Lower leg skin (tissue), 4 donors: Measurements from ENCODE around the gene P4HTM. TPM values are rescaled to one million over a fixed set of nuclear protein-coding genes. Genes with fewer than 3 reads are reported as not detected.
A peak's percentile ranks its signal among the peaks of the same experiment; 100 is the strongest.
"Not testable (repeated sequence)": the region's sequence is repeated elsewhere in the genome, so short reads cannot be mapped to it uniquely, and the experiment has no call there.

ENCODE experiments used
- DNase-seq, 2 donors: peaks; one replicate each; pipeline ENCODE4 v3.0.0-alpha.2; 2019; ENCODE audit warnings: low spot score in 2 of 2
- H3K4me3 ChIP-seq: fragments of 200-600 bp; sonication (generic); 2 replicates; pipeline ENCODE4 v1.5.1; 2017; ENCODE audit warnings: mild to moderate bottlenecking, low read depth; ENCODE audit not compliant: poor library complexity, severe bottlenecking
- POLR2A ChIP-seq, 2 donors: fragments of 450-650 bp; IDR thresholded peaks; one replicate each; pipeline ENCODE4 v1.6.1; 2016 to 2017; ENCODE audit warnings: antibody characterized with exemption in 2 of 2, mild to moderate bottlenecking in 1 of 2, moderate library complexity in 1 of 2
- WGBS, 2 donors: methylation state at CpG; one replicate each; pipeline ENCODE4 v1.1.5; 2018; 5-methylcytosine and 5-hydroxymethylcytosine counted together
- intact Hi-C: fragments of 100-400 bp; cut with DNase I; formaldehyde crosslinking; loops from one replicate; pipeline ENCODE4 v1.15.0; 2023; ENCODE audit warnings: low total_unique reads
- total RNA-seq, 4 donors: library from RNA; depleted of rRNA; stranded (reverse); fragments of >200 nt; gene quantifications; one replicate each; pipeline ENCODE4 v1.1.0, GENCODE V29; 2016
- TF ChIP-seq, protein P1 (sequence below), 3 donors: fragments of 450-650 bp; IDR thresholded peaks; one replicate each; pipeline ENCODE4 v1.5.1; 2016; ENCODE audit warnings: antibody characterized with exemption in 3 of 3, mild to moderate bottlenecking in 3 of 3, moderate library complexity in 2 of 3

Gene P4HTM
- total RNA-seq, 4 donors from 2014 or later, result 23.4 to 41.9 (median 36.0) TPM

DNA sequence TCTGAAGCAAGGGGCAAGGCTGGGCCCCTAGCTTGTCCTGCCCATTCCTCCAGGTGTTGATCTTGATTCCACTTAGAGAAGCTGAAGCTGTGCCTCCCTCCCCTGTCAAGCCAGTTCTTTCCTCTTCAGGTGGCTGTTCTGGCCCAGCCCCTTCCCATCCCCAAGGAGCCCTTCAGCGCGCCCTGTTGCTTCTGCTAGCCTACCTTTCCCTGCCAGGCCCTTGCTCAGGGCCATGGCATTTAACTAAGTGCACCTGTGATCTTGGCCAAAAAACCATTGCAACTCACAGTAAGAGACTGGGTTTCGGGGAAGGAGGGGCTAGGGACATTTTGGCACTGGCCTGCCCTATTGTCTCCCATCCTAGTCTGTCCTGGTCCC lies 15.3 kb downstream of the P4HTM start:
- TF ChIP-seq, protein P1, sequence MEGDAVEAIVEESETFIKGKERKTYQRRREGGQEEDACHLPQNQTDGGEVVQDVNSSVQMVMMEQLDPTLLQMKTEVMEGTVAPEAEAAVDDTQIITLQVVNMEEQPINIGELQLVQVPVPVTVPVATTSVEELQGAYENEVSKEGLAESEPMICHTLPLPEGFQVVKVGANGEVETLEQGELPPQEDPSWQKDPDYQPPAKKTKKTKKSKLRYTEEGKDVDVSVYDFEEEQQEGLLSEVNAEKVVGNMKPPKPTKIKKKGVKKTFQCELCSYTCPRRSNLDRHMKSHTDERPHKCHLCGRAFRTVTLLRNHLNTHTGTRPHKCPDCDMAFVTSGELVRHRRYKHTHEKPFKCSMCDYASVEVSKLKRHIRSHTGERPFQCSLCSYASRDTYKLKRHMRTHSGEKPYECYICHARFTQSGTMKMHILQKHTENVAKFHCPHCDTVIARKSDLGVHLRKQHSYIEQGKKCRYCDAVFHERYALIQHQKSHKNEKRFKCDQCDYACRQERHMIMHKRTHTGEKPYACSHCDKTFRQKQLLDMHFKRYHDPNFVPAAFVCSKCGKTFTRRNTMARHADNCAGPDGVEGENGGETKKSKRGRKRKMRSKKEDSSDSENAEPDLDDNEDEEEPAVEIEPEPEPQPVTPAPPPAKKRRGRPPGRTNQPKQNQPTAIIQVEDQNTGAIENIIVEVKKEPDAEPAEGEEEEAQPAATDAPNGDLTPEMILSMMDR (IDR thresholded peaks at IDR 0.05), result no peak
- no peak for TF ChIP-seq POLR2A (IDR thresholded peaks at IDR 0.05)
- DNase-seq, result no peak
- H3K4me3 ChIP-seq, result no peak overlapping the region
- intact Hi-C loops, result no loop called here
- WGBS, 2 donors, result 76 to 82% methylated on average over 3 of the region's 3 CpGs

DNA sequence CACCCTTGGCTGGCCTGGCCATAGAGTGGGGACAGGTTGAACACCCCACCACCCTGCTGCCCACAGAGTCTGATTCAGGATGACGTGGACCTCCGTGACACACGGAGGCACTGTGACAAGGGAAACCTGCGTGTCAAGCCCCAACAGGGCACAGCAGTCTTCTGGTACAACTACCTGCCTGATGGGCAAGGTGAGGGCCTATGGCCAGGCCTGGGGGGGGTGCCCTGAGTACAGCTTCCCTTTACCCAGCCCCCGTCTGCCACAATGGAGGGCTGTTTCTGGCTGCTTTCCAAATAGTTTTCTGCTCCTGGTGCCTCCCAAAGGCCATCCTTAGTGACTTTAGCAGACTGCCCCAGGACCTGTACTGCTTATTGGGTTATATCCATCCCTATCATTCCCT lies 16.0 kb downstream of the P4HTM start:
- no peak for TF ChIP-seq POLR2A (IDR thresholded peaks at IDR 0.05)
- TF ChIP-seq, protein P1 (IDR thresholded peaks at IDR 0.05), result no peak
- H3K4me3 ChIP-seq, result no peak overlapping the region
- WGBS, 2 donors, result 85 to 98% methylated on average over 5 of the region's 5 CpGs
- DNase-seq, result no peak
- intact Hi-C loops, result no loop called here

DNA sequence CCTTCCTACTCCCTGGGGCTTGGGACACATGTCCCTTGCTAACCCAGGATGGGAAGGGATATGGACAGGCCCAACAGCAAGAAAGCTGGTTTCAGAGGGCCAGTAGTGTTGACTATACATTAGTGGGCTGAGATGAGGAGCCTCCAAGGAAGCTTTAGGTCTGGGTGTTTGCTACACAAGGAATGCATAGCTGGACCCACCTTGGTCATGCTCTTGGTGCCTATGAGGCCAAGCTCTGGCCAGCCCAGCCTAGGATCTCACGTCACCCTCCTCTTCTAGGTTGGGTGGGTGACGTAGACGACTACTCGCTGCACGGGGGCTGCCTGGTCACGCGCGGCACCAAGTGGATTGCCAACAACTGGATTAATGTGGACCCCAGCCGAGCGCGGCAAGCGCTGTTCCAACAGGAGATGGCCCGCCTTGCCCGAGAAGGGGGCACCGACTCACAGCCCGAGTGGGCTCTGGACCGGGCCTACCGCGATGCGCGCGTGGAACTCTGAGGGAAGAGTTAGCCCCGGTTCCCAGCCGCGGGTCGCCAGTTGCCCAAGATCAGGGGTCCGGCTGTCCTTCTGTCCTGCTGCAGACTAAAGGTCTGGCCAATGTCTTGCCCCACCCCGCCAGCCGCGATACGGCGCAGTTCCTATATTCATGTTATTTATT lies 16.5 kb downstream of the P4HTM start:
- 0 to 3% methylated on average over 7 to 8 of the region's 32 CpGs for WGBS, 2 donors
- H3K4me3 ChIP-seq, result peak overlapping the region; percentile 55
- no peak for TF ChIP-seq POLR2A (IDR thresholded peaks at IDR 0.05)
- TF ChIP-seq, protein P1 (IDR thresholded peaks at IDR 0.05), result no peak
- no peak for DNase-seq
- intact Hi-C loops, result no loop called here

DNA sequence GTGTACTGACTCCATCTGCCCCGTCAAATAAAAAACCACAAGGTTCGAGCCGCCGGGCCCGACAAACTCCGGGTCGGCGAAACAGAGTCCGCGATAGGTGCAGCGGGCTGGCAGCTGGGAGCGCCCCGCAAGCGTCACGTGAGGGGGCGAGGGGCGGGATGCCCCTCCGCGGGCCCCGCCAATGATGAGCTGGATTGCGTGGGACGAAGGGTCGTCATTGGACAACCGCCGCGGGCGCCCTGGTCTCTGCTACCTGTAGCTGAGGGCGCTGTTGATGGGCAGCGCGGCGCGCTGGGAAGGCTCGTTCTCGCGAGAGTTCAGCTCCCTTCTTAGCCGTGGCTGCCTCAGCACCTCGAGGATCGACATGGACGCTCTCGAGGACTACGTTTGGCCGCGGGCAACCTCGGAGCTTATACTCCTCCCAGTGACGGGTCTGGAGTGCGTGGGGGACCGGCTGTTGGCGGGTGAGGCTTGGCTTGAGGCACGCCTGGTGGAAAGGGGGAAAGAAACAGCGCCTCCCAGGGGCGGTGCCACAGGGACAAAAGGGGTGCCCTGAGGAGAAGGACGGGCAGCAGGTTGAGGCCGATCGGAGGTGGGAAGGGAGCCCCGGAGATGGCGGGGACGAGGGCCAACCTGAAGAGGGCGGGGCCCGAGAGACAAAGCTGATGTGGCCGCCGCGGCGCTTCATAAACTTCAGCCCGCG lies 17.2 kb downstream of the P4HTM start, which contains the start of gene WDR6:
WDR6 (plus strand) TSS at position 324 of the 703 bp plus-strand sequence; CDS start at position 365, 41 bp downstream.
- intact Hi-C loops, result no loop called here
- peak within 1 kb of the TSS; percentile 55 for H3K4me3 ChIP-seq
- no peak for TF ChIP-seq POLR2A (IDR thresholded peaks at IDR 0.05)
- TF ChIP-seq, protein P1 (IDR thresholded peaks at IDR 0.05), result peak in 1 of 3 donors; percentile 14
- 0% methylated on average over 40 to 51 of the region's 65 CpGs for WGBS, 2 donors
- DNase-seq, result peak; percentile 96 to 99

DNA sequence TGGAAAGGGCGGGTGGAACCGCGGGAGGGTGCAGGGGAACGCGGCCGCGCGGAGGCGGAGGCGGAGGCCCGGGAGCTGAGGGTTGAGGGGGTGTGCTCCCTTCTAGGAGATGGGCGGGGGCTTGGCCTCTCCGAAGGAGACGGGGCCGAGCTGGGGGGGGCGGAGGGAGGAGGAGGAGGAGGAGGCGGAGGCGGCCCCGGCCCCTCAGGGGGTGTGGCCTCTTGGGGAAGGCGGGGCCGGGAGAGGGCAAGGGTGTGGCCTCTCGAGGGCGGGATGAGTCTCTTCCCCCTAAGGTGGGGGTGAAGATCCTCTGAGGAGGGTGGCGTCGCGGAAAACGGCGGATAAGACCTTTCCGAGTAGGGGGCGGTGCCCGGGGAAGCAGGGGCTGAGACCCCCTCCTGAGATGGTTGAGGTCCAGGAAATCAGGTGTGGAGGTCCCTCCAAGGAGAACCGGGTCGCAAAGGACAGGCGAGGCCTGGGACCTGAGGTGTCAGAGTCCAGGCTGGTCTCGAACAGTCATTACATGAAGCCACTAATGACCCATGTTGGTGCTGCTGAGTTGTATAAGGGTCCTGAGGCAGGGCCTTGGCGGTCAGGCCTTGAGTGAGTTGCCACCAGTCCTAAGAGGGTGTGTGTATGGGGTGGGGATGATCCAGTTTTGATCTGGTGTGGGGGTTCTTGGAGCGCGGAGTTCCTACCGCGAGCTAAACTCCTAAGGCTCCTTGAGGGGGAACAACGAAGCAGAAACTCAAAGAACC lies 17.9 kb downstream of the P4HTM start:
- 10 to 15% methylated on average over 35 to 40 of the region's 41 CpGs for WGBS, 2 donors
- intact Hi-C loops, result no loop called here
- TF ChIP-seq POLR2A (IDR thresholded peaks at IDR 0.05), result no peak
- TF ChIP-seq, protein P1 (IDR thresholded peaks at IDR 0.05), result peak in 1 of 3 donors; percentile 4
- H3K4me3 ChIP-seq, result peak overlapping the region; percentile 55
- peak; percentile 89 to 98 for DNase-seq

DNA sequence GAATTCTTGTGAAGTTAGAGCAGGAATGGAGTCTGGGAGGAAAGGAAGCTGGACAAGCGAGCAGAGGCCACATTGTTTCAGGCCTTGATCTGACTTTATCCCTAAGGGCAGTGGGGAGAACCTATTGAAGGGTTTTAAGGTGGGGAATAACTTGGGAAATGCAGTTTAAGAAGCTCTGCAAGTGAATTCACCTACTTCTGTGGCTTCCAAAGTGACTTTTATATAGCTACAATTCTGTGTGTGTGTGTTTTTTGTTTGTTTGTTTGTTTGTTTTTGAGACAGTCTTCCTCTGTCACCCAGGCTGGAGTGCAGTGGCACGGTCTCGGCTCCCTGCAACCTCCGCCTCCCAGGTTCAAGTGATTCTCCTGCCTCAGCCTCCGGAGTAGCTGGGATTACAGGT lies 18.6 kb downstream of the P4HTM start:
- intact Hi-C loops, H3K4me3 ChIP-seq, DNase-seq: not testable (repeated sequence)
- 85 to 89% methylated on average over 5 of the region's 5 CpGs for WGBS, 2 donors
